HL-60/S4 treated with phorbol 12-myristate 13-acetate at 8.2 ng/mL for 4 days and 3 days (cell line): ENCODE results near the gene LINC01488.

Source experiments
- in situ Hi-C: fragments of 300-500 bp; cut with MboI; formaldehyde crosslinking; loops from 2 replicates; pipeline ENCODE4 v1.15.0; 2022; ENCODE audit warnings: low sequenced_read_pairs

Gene LINC01488

GRCh38 chr11:69444381-69445130 is 36.9 kb upstream of the LINC01488 start:
- in situ Hi-C loops = no loop called here

- in situ Hi-C loops = no loop called here
These were observed 36.4 kb upstream of the LINC01488 start for GRCh38 chr11:69445131-69445470.

GRCh38 chr11:69446108-69446507 is 35.4 kb upstream of the LINC01488 start:
- in situ Hi-C loops = no loop called here

- in situ Hi-C loops = no loop called here
These were observed 33.7 kb upstream of the LINC01488 start for GRCh38 chr11:69447786-69448185.

- in situ Hi-C loops = no loop called here
These were observed 32.8 kb upstream of the LINC01488 start for GRCh38 chr11:69448471-69449284.

GRCh38 chr11:69449320-69450063 is 32.0 kb upstream of the LINC01488 start:
- in situ Hi-C loops = no loop called here

- in situ Hi-C loops = no loop called here
These were observed 31.2 kb upstream of the LINC01488 start for GRCh38 chr11:69450064-69450856.

- in situ Hi-C loops = no loop called here
These were observed 30.6 kb upstream of the LINC01488 start for GRCh38 chr11:69450857-69451220.

GRCh38 chr11:69451289-69451688 is 30.2 kb upstream of the LINC01488 start:
- in situ Hi-C loops = no loop called here

GRCh38 chr11:69452206-69452987 is 29.1 kb upstream of the LINC01488 start:
- in situ Hi-C loops = no loop called here

- in situ Hi-C loops = no loop called here
These were observed 28.3 kb upstream of the LINC01488 start for GRCh38 chr11:69453151-69453550.

GRCh38 chr11:69454018-69454417 is 27.4 kb upstream of the LINC01488 start:
- in situ Hi-C loops = no loop called here

GRCh38 chr11:69455969-69456368 is 25.5 kb upstream of the LINC01488 start:
- in situ Hi-C loops = no loop called here

- in situ Hi-C loops = no loop called here
These were observed 24.8 kb upstream of the LINC01488 start for GRCh38 chr11:69456712-69457111.

- in situ Hi-C loops = no loop called here
These were observed 21.5 kb upstream of the LINC01488 start for GRCh38 chr11:69459848-69460539.

GRCh38 chr11:69460540-69461257 is 20.8 kb upstream of the LINC01488 start:
- in situ Hi-C loops = no loop called here

GRCh38 chr11:69461272-69461962 is 20.0 kb upstream of the LINC01488 start:
- in situ Hi-C loops = no loop called here
